ENCODE results near the gene GRK4. TPM values are rescaled to one million over a fixed set of nuclear protein-coding genes. Genes with fewer than 3 reads are reported as not detected.

GRK4 gene
- total RNA-seq, 5 donors from 2014 or later (not counting 1 experiment from before 2014, with no cell fraction given), result 1.8 to 4.8 (median 2.5) TPM

- Mint-ChIP-seq H3K4me1 (no peaks in the 10 kb centered on the region), H3K27ac (no peak overlapping the region), H3K27me3 (peaks cover 0 to 16% of the 10 kb centered on the region in 2 donors), H3K36me3 (no peaks in the 10 kb centered on the region), H3K4me3 (no peak overlapping the region), H3K9me3 (no peaks in the 10 kb centered on the region)
- no peak overlapping the region for H3K27ac ChIP-seq (ENCODE audit: low read length)
- H3K9me3 ChIP-seq, result no peaks in the 10 kb centered on the region
- ChIA-PET POLR2A (no interaction called here), CTCF (interaction anchor here in 1 of 2 donors (0.6 kb wide), 1 partner anchor 124 kb away, joined by 4 read pairs; no protein-coding TSS in a partner anchor)
- DNase-seq (no peak), ATAC-seq (replicated peaks in 1 of 4) (no peak)
- 92% methylated on average over 14 of the region's 17 CpGs for WGBS (ENCODE audit: insufficient coverage)
- H3K4me3 ChIP-seq (ENCODE audit: control insufficient read depth in 1 of 2, extremely low read depth in 1 of 2, low read length in 1 of 2), result no peak overlapping the region
- peaks cover 0 to 18% of the 10 kb centered on the region in 2 experiments for H3K27me3 ChIP-seq (replicated peaks in 1 of 2; ENCODE audit: control insufficient read depth in 2 of 2, extremely low read depth in 1 of 2, insufficient read depth in 2 of 2, low read length in 1 of 2)
- no peaks in the 10 kb centered on the region for H3K36me3 ChIP-seq (ENCODE audit: control insufficient read depth in 2 of 2, extremely low read depth in 1 of 2, insufficient read depth in 1 of 2, low read length in 1 of 2)
- H3K4me1 ChIP-seq (ENCODE audit: control insufficient read depth in 1 of 2, extremely low read depth in 1 of 2, insufficient read depth in 2 of 2, low read length in 2 of 2), result no peaks in the 10 kb centered on the region
These were observed 48.3 kb downstream of the GRK4 start for GRCh38 chr4:3011456-3012220.

GRCh38 chr4:3013323-3013722 lies 50.0 kb downstream of the GRK4 start:
- peaks cover 0 to 16% of the 10 kb centered on the region in 2 donors for H3K27me3 Mint-ChIP-seq
- 89% methylated on average over 5 of the region's 7 CpGs for WGBS (ENCODE audit: insufficient coverage)
- CTCF ChIA-PET, result interaction anchor here (0.6 kb wide), 2 partner anchors 21 to 24 kb away, joined by 3 to 4 read pairs; no protein-coding TSS in a partner anchor

GRCh38 chr4:3013839-3014350 lies 50.5 kb downstream of the GRK4 start:
- no peaks in the 10 kb centered on the region for H3K4me1 ChIP-seq (ENCODE audit: control insufficient read depth in 1 of 2, extremely low read depth in 1 of 2, insufficient read depth in 2 of 2, low read length in 2 of 2)
- H3K9me3 ChIP-seq, result no peaks in the 10 kb centered on the region
- H3K4me3 ChIP-seq (ENCODE audit: control insufficient read depth in 1 of 2, extremely low read depth in 1 of 2, low read length in 1 of 2), result no peak overlapping the region
- no peak for DNase-seq
- peaks cover 0 to 13% of the 10 kb centered on the region in 2 experiments for H3K27me3 ChIP-seq (replicated peaks in 1 of 2; ENCODE audit: control insufficient read depth in 2 of 2, extremely low read depth in 1 of 2, insufficient read depth in 2 of 2, low read length in 1 of 2)
- ChIA-PET POLR2A (no interaction called here), CTCF (interaction anchor here (0.6 kb wide), 2 partner anchors 21 to 24 kb away, joined by 3 to 4 read pairs; no protein-coding TSS in a partner anchor)
- WGBS (ENCODE audit: insufficient coverage), result 21% methylated on average over 2 of the region's 8 CpGs
- no peak overlapping the region for H3K27ac ChIP-seq (ENCODE audit: low read length)
- Mint-ChIP-seq H3K4me1 (no peaks in the 10 kb centered on the region), H3K4me3 (no peak overlapping the region), H3K27ac (no peak overlapping the region), H3K27me3 (peaks cover 0 to 16% of the 10 kb centered on the region in 2 donors), H3K36me3 (no peaks in the 10 kb centered on the region), H3K9me3 (no peaks in the 10 kb centered on the region)
- H3K36me3 ChIP-seq (ENCODE audit: control insufficient read depth in 2 of 2, extremely low read depth in 1 of 2, insufficient read depth in 1 of 2, low read length in 1 of 2), result no peaks in the 10 kb centered on the region
- no peak for ATAC-seq (replicated peaks in 1 of 4)

More at GRCh38 chr4:3013323-3013722, 50.0 kb downstream of the GRK4 start:
- no peaks in the 10 kb centered on the region for H3K9me3 Mint-ChIP-seq
- DNase-seq (no peak), ATAC-seq (replicated peaks in 1 of 4) (no peak)
- no peak overlapping the region for H3K27ac Mint-ChIP-seq
- POLR2A ChIA-PET, result no interaction called here
- Histone ChIP-seq H3K27me3 (replicated peaks in 1 of 2; ENCODE audit: control insufficient read depth in 2 of 2, extremely low read depth in 1 of 2, insufficient read depth in 2 of 2, low read length in 1 of 2) (peaks cover 0 to 17% of the 10 kb centered on the region in 2 experiments), H3K9me3 (no peaks in the 10 kb centered on the region), H3K36me3 (ENCODE audit: control insufficient read depth in 2 of 2, extremely low read depth in 1 of 2, insufficient read depth in 1 of 2, low read length in 1 of 2) (no peaks in the 10 kb centered on the region), H3K4me1 (ENCODE audit: control insufficient read depth in 1 of 2, extremely low read depth in 1 of 2, insufficient read depth in 2 of 2, low read length in 2 of 2) (no peaks in the 10 kb centered on the region), H3K4me3 (ENCODE audit: control insufficient read depth in 1 of 2, extremely low read depth in 1 of 2, low read length in 1 of 2) (no peak overlapping the region), H3K27ac (ENCODE audit: low read length) (no peak overlapping the region)
- no peaks in the 10 kb centered on the region for H3K36me3 Mint-ChIP-seq
- no peaks in the 10 kb centered on the region for H3K4me1 Mint-ChIP-seq
- no peak overlapping the region for H3K4me3 Mint-ChIP-seq

DNA sequence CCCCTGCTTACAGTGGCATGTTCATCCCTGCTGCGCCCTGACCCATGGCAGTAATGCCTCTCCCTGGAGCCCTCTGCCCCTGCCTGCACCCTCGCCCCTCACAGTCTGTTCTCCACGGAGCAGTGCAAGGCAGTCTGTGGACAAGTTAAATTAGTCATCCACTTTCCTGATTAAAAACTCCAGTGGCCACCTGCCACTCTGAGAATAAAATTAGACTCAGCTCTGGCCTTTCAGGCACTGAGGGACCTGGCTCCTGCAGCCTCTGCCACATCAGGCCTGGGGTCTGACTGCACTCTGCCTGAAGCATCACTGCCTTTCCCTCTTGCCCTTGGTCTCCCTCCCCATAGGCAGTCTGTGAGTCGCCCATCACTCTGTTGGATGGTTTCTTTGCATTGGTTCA lies 53.6 kb downstream of the GRK4 start:
- ChIA-PET POLR2A (no interaction called here), CTCF (interaction anchor here in 1 of 2 donors (0.7 kb wide), 1 partner anchor 62 kb away, joined by 3 read pairs; no protein-coding TSS in a partner anchor)
- Mint-ChIP-seq H3K9me3 (no peaks in the 10 kb centered on the region), H3K27me3 (peaks cover 0 to 5% of the 10 kb centered on the region in 2 donors), H3K4me3 (no peak overlapping the region), H3K36me3 (no peaks in the 10 kb centered on the region), H3K27ac (no peak overlapping the region), H3K4me1 (peaks cover 4 to 12% (median 10%) of the 10 kb centered on the region in 3 donors)
- DNase-seq (no peak), ATAC-seq (replicated peaks in 1 of 4) (no peak)
- Histone ChIP-seq H3K4me3 (ENCODE audit: control insufficient read depth in 1 of 2, extremely low read depth in 1 of 2, low read length in 1 of 2) (no peak overlapping the region), H3K36me3 (ENCODE audit: control insufficient read depth in 2 of 2, extremely low read depth in 1 of 2, insufficient read depth in 1 of 2, low read length in 1 of 2) (no peaks in the 10 kb centered on the region), H3K4me1 (ENCODE audit: control insufficient read depth in 1 of 2, extremely low read depth in 1 of 2, insufficient read depth in 2 of 2, low read length in 2 of 2) (peaks cover 2 to 7% of the 10 kb centered on the region in 2 experiments), H3K27me3 (replicated peaks in 1 of 2; ENCODE audit: control insufficient read depth in 2 of 2, extremely low read depth in 1 of 2, insufficient read depth in 2 of 2, low read length in 1 of 2) (peaks cover 0 to 7% of the 10 kb centered on the region in 2 experiments), H3K9me3 (no peaks in the 10 kb centered on the region), H3K27ac (ENCODE audit: low read length) (no peak overlapping the region)
- 75% methylated on average over 4 of the region's 4 CpGs for WGBS (ENCODE audit: insufficient coverage)

DNA sequence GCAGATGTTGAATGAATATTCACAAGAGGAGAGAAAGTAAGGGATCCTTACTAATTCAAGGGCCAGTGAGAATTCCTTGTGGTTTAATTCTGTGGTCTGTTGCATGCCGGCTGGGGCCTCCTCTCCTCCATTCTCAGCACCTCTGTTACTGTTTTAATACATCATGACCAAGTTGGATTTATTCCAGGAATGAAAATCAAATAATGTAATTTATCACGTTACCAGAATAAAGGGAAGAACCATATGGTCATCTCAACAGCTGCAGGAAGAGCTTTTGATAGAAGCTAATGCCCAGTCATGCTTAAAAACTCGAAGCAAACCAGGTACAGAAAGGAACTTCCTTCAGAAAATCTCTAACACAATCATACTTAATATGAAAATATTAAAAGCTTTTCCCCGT lies 54.1 kb downstream of the GRK4 start:
- ChIA-PET POLR2A (no interaction called here), CTCF (no interaction called here)
- 80% methylated on average over 1 of the region's 4 CpGs for WGBS (ENCODE audit: insufficient coverage)
- ATAC-seq (replicated peaks in 1 of 4) (no peak), DNase-seq (no peak)
- Mint-ChIP-seq H3K9me3 (no peaks in the 10 kb centered on the region), H3K4me3 (no peak overlapping the region), H3K4me1 (peaks cover 4 to 12% (median 10%) of the 10 kb centered on the region in 3 donors), H3K27me3 (peaks cover 0 to 5% of the 10 kb centered on the region in 2 donors), H3K36me3 (no peaks in the 10 kb centered on the region), H3K27ac (no peak overlapping the region)
- H3K27ac ChIP-seq (ENCODE audit: low read length), result no peak overlapping the region
- no peaks in the 10 kb centered on the region for H3K9me3 ChIP-seq
- H3K4me1 ChIP-seq (ENCODE audit: control insufficient read depth in 1 of 2, extremely low read depth in 1 of 2, insufficient read depth in 2 of 2, low read length in 2 of 2), result peaks cover 2 to 7% of the 10 kb centered on the region in 2 experiments
- no peak overlapping the region for H3K4me3 ChIP-seq (ENCODE audit: control insufficient read depth in 1 of 2, extremely low read depth in 1 of 2, low read length in 1 of 2)
- peaks cover 0 to 7% of the 10 kb centered on the region in 2 experiments for H3K27me3 ChIP-seq (replicated peaks in 1 of 2; ENCODE audit: control insufficient read depth in 2 of 2, extremely low read depth in 1 of 2, insufficient read depth in 2 of 2, low read length in 1 of 2)
- H3K36me3 ChIP-seq (ENCODE audit: control insufficient read depth in 2 of 2, extremely low read depth in 1 of 2, insufficient read depth in 1 of 2, low read length in 1 of 2), result no peaks in the 10 kb centered on the region

- Mint-ChIP-seq H3K4me1 (peaks cover 4 to 12% (median 10%) of the 10 kb centered on the region in 3 donors), H3K4me3 (no peak overlapping the region), H3K9me3 (peaks cover 0 to 6% (median 0%) of the 10 kb centered on the region in 3 donors), H3K27me3 (peaks cover 0 to 11% of the 10 kb centered on the region in 2 donors), H3K36me3 (peaks cover 3% of the 10 kb centered on the region), H3K27ac (no peak overlapping the region)
- POLR2A ChIA-PET, result no interaction called here
- no peak for DNase-seq
- CTCF ChIA-PET, result no interaction called here
- no peak for ATAC-seq (replicated peaks in 1 of 4)
- H3K9me3 ChIP-seq, result no peaks in the 10 kb centered on the region
- peaks cover 0 to 3% of the 10 kb centered on the region in 2 experiments for H3K27me3 ChIP-seq (replicated peaks in 1 of 2; ENCODE audit: control insufficient read depth in 2 of 2, extremely low read depth in 1 of 2, insufficient read depth in 2 of 2, low read length in 1 of 2)
- no peak overlapping the region for H3K27ac ChIP-seq (ENCODE audit: low read length)
- peaks cover 2 to 7% of the 10 kb centered on the region in 2 experiments for H3K4me1 ChIP-seq (ENCODE audit: control insufficient read depth in 1 of 2, extremely low read depth in 1 of 2, insufficient read depth in 2 of 2, low read length in 2 of 2)
- 79% methylated on average over 10 of the region's 13 CpGs for WGBS (ENCODE audit: insufficient coverage)
- H3K36me3 ChIP-seq (ENCODE audit: control insufficient read depth in 2 of 2, extremely low read depth in 1 of 2, insufficient read depth in 1 of 2, low read length in 1 of 2), result no peaks in the 10 kb centered on the region
- no peak overlapping the region for H3K4me3 ChIP-seq (ENCODE audit: control insufficient read depth in 1 of 2, extremely low read depth in 1 of 2, low read length in 1 of 2)
These were observed 55.9 kb downstream of the GRK4 start for GRCh38 chr4:3019145-3019846.
